HCT116 (cell line): Measurements from ENCODE around the gene PRMT7. TPM values are rescaled to one million over a fixed set of nuclear protein-coding genes. Genes with fewer than 3 reads are reported as not detected.

Source experiments
- ATAC-seq: fragments of 200-7000 bp; cut with Tn5 transposase; 2 replicates; pipeline ENCODE4 v1.9.1; 2020; ENCODE audit warnings: mild to moderate bottlenecking, moderate library complexity
- BruUV-seq: library from RNA; stranded (reverse); fragments of 400-500 nt; replicated peaks from 2 replicates; lab custom pipeline; 2021; lab: Mats Ljungman, UMichigan
- CTCF ChIA-PET: fragments of 300-600 bp; sonication (Branson Sonifier 250); formaldehyde crosslinking; loops from one replicate; lab custom pipeline; 2021; ENCODE audit warnings: antibody characterized with exemption; lab: Charles Lee
- POLR2A ChIA-PET: fragments of 300-600, 350-600 bp; sonication (Branson Sonifier 250); formaldehyde crosslinking; loops from one replicate; lab custom pipeline; 2021; ENCODE audit warnings: antibody characterized with exemption; lab: Charles Lee
- RAD21 ChIA-PET, 2 experiments: fragments of 300-600 bp; sonication (Branson Sonifier 250); formaldehyde crosslinking; loops; one replicate each; lab custom pipeline; 2023; ENCODE audit warnings: low total read pairs in 2 of 2; ENCODE audit not compliant: uncharacterized antibody in 2 of 2, unreplicated experiment in 2 of 2, low non-redundant PET in 1 of 2; lab: Charles Lee
- DNase-seq: peaks from one replicate; pipeline ENCODE4 v3.0.0-alpha.2; 2010; ENCODE audit warnings: low read depth, low spot score
- H2AFZ ChIP-seq: fragments of 200-600 bp; shearing (Covaris generic), sonication (generic); 2 replicates; pipeline ENCODE4 v1.6.1; 2017; ENCODE audit warnings: low read depth, mixed run types, mixed read lengths, antibody characterized with exemption, low read length; ENCODE audit not compliant: poor library complexity, severe bottlenecking
- H3K27ac ChIP-seq: 2 replicates; pipeline ENCODE4 v1.5.1; 2012; ENCODE audit warnings: low read depth, low read length
- H3K27me3 ChIP-seq: fragments of 200-600 bp; sonication (generic); 2 replicates; pipeline ENCODE4 v1.6.1; 2016; ENCODE audit warnings: mixed run types, low read length, mixed read lengths; ENCODE audit not compliant: insufficient read depth
- H3K36me3 ChIP-seq, 2 experiments: fragments of 200-500 bp in 1 of 2; fragments of 200-600 bp in 1 of 2; sonication (Bioruptor generic) in 1 of 2; sonication (generic) in 1 of 2; 2 replicates each; pipeline versions ENCODE4 v1.5.1 to v1.6.1; 2014 to 2016; ENCODE audit warnings: low read length in 2 of 2, inconsistent platforms in 1 of 2, mixed read lengths in 1 of 2, mixed run types in 1 of 2; ENCODE audit not compliant: insufficient read depth in 2 of 2, control insufficient read depth in 1 of 2
- H3K4me1 ChIP-seq, 2 experiments: fragments of 200-600 bp in 1 of 2; sonication (generic) in 1 of 2; 2 replicates each; pipeline versions ENCODE4 v1.5.1 to v1.6.1; 2012 to 2017; ENCODE audit warnings: low read length in 2 of 2, inconsistent platforms in 1 of 2, mild to moderate bottlenecking in 1 of 2, mixed read lengths in 1 of 2, mixed run types in 1 of 2, moderate library complexity in 1 of 2; ENCODE audit not compliant: insufficient read depth in 2 of 2, control insufficient read depth in 1 of 2
- H3K4me2 ChIP-seq: fragments of 200-600 bp; sonication (generic); 2 replicates; pipeline ENCODE4 v1.6.1; 2017; ENCODE audit warnings: mixed run types, low read length, mixed read lengths
- H3K4me3 ChIP-seq, 2 experiments: fragments of 200-600 bp in 1 of 2; sonication (generic) in 1 of 2; replicated peaks in 1 of 2; 2 replicates each; pipeline ENCODE4 v1.5.1; 2011 to 2016; ENCODE audit warnings: low read length in 2 of 2, control low read depth in 1 of 2, low read depth in 1 of 2, mild to moderate bottlenecking in 1 of 2, mixed read lengths in 1 of 2, mixed run types in 1 of 2
- H3K79me2 ChIP-seq: fragments of 200-600 bp; sonication (generic); 2 replicates; pipeline ENCODE4 v1.6.1; 2017; ENCODE audit warnings: mild to moderate bottlenecking, mixed run types, low read length, moderate library complexity, mixed read lengths; ENCODE audit not compliant: insufficient read depth
- H3K9ac ChIP-seq: fragments of 200-600 bp; sonication (generic); 2 replicates; pipeline ENCODE4 v1.6.1; 2016; ENCODE audit warnings: low read length, mixed read lengths
- H3K9me2 ChIP-seq: fragments of 200-600 bp; sonication (generic), shearing (Covaris generic); 2 replicates; pipeline ENCODE4 v1.6.1; 2017; ENCODE audit warnings: mixed run types, mild to moderate bottlenecking, moderate library complexity; ENCODE audit not compliant: insufficient read depth
- H3K9me3 ChIP-seq, 2 experiments: fragments of 200-500 bp in 1 of 2; fragments of 200-600 bp in 1 of 2; sonication (Bioruptor generic) in 1 of 2; sonication (generic) in 1 of 2; 2 replicates each; pipeline ENCODE4 v1.6.1; 2014 to 2017; ENCODE audit warnings: low read length in 2 of 2, mixed read lengths in 2 of 2, inconsistent platforms in 1 of 2, low read depth in 1 of 2, mild to moderate bottlenecking in 1 of 2, mixed run types in 1 of 2, moderate library complexity in 1 of 2; ENCODE audit not compliant: control insufficient read depth in 1 of 2, insufficient read depth in 1 of 2
- H4K20me1 ChIP-seq: fragments of 200-600 bp; sonication (generic), shearing (Covaris generic); 2 replicates; pipeline ENCODE4 v1.6.1; 2017; ENCODE audit warnings: mixed run types, mild to moderate bottlenecking, moderate library complexity; ENCODE audit not compliant: insufficient read depth
- CBX3 ChIP-seq: IDR thresholded peaks from 2 replicates; pipeline ENCODE4 v1.6.1; 2012; ENCODE audit warnings: low read depth
- CEBPB ChIP-seq: IDR thresholded peaks from 2 replicates; pipeline ENCODE4 v1.6.1; 2012; ENCODE audit warnings: low read depth
- CTCF ChIP-seq, 3 experiments: fragments of 200-600 bp in 1 of 3; sonication (generic) in 1 of 3; IDR thresholded peaks in 2 of 3; conservative IDR thresholded peaks in 1 of 3; 2 replicates each; pipeline ENCODE4 v1.5.1; 2012 to 2017; ENCODE audit warnings: low read depth in 2 of 3, low read length in 2 of 3, antibody characterized with exemption in 1 of 3, borderline replicate concordance in 1 of 3, control low read depth in 1 of 3, mild to moderate bottlenecking in 1 of 3, mixed read lengths in 1 of 3, mixed run types in 1 of 3, moderate library complexity in 1 of 3; ENCODE audit not compliant: insufficient read depth in 1 of 3
- EGR1 ChIP-seq: IDR thresholded peaks from 2 replicates; pipeline ENCODE4 v1.6.1; 2012; ENCODE audit warnings: low read depth
- EZH2phosphoT487 ChIP-seq: fragments of 200-600 bp; IDR thresholded peaks from 2 replicates; pipeline ENCODE4 v1.6.1; 2018; ENCODE audit warnings: antibody characterized with exemption, borderline replicate concordance
- JUND ChIP-seq: IDR thresholded peaks from 2 replicates; pipeline ENCODE4 v1.6.1; 2012
- POLR2AphosphoS5 ChIP-seq: IDR thresholded peaks from 2 replicates; pipeline ENCODE4 v1.6.1; 2011; ENCODE audit warnings: mild to moderate bottlenecking, low read depth, low read length, moderate library complexity
- REST ChIP-seq: IDR thresholded peaks from 2 replicates; pipeline ENCODE4 v1.6.1; 2012; ENCODE audit warnings: low read depth
- SIN3A ChIP-seq: IDR thresholded peaks from 2 replicates; pipeline ENCODE4 v1.6.1; 2012; ENCODE audit warnings: low read depth
- SP1 ChIP-seq: IDR thresholded peaks from 2 replicates; pipeline ENCODE4 v1.6.1; 2012; ENCODE audit warnings: low read depth
- TCF7L2 ChIP-seq: IDR thresholded peaks from 2 replicates; pipeline ENCODE4 v1.7.0; 2011; ENCODE audit warnings: borderline replicate concordance, inconsistent platforms; ENCODE audit not compliant: insufficient read depth, insufficient read length; ENCODE audit errors: extremely low read depth
- ZFX ChIP-seq: fragments of 450-650 bp; IDR thresholded peaks from 2 replicates; pipeline ENCODE4 v1.6.1; 2017
- intact Hi-C: fragments of 100-400 bp; cut with micrococcal nuclease; formaldehyde crosslinking; loops from 2 replicates; pipeline ENCODE4 v1.10.0; 2022
- total RNA-seq: library from RNA; stranded (reverse); gene quantifications from one replicate; pipeline ENCODE4 v1.2.1, GENCODE V29; 2021; ENCODE audit not compliant: unreplicated experiment
- TF ChIP-seq, protein P1 (sequence below): IDR thresholded peaks from 2 replicates; pipeline ENCODE4 v1.6.1; 2011; ENCODE audit warnings: mild to moderate bottlenecking, low read length, moderate library complexity; ENCODE audit not compliant: insufficient replicate concordance; ENCODE audit errors: extremely low read depth

PRMT7 gene
- total RNA-seq, 1 experiment from 2014 or later = 34.4 TPM

DNA sequence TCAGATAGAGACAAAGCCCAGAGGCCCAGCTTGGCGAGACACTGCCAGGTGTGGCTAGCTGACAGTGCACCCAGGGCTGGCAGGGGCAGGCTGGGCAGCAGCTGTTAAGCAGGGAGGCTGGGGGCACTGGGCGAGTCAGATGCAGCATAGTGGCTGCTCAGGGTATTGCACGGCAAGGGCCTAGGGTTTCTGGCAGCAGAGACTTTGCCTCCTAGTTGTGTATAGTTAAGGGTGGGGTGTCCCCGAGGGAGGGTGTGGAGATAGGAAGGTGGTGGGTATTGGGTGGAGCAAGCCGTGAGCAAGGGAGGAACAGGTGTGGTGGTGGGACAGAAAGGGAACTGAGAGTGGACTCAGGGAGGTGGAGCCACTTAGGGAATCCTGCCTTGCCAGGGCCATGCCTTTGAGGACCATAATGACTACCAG lies 71.5 kb downstream of the PRMT7 start:
- H3K4me1 ChIP-seq = peaks cover 0 to 12% of the 10 kb centered on the region in 2 experiments; a peak in 1 of 4 replicates
- H3K27ac ChIP-seq = no peak overlapping the region
- RAD21 ChIA-PET = no interaction called here
- H3K9ac ChIP-seq = no peak overlapping the region
- intact Hi-C loops = no loop called here
- no peaks in the 10 kb centered on the region for H4K20me1 ChIP-seq
- DNase-seq = no peak
- no peaks in the 10 kb centered on the region for H3K9me2 ChIP-seq
- BruUV-seq = no TSS peak
- CTCF ChIA-PET = interaction anchor here (1.0 to 1.4 kb wide), 2 partner anchors 10 to 14 kb away, joined by 3 read pairs; no protein-coding TSS in a partner anchor
- H3K9me3 ChIP-seq = no peaks in the 10 kb centered on the region
- H3K4me2 ChIP-seq = no peak overlapping the region
- POLR2A ChIA-PET = no interaction called here
- TF ChIP-seq JUND (no peak), SIN3A (no peak), CTCF (IDR thresholded peaks at IDR 0.05 in 2 of 3, conservative IDR thresholded peaks at IDR 0.05 in 1 of 3; ENCODE audit: borderline replicate concordance in 1 of 3, insufficient read depth in 1 of 3, low read depth in 2 of 3, low read length in 2 of 3) (peak in 2 of 3 experiments; percentile 64 to 69; a peak in 4 of 6 replicates)
- TF ChIP-seq, all 23 proteins: peak for 1
- no peak overlapping the region for H2AFZ ChIP-seq
- H3K4me3 ChIP-seq = no peak overlapping the region
- H3K79me2 ChIP-seq = no peaks in the 10 kb centered on the region
- no peaks in the 10 kb centered on the region for H3K36me3 ChIP-seq
- ATAC-seq = peak; percentile 88
- H3K27me3 ChIP-seq = no peaks in the 10 kb centered on the region

DNA sequence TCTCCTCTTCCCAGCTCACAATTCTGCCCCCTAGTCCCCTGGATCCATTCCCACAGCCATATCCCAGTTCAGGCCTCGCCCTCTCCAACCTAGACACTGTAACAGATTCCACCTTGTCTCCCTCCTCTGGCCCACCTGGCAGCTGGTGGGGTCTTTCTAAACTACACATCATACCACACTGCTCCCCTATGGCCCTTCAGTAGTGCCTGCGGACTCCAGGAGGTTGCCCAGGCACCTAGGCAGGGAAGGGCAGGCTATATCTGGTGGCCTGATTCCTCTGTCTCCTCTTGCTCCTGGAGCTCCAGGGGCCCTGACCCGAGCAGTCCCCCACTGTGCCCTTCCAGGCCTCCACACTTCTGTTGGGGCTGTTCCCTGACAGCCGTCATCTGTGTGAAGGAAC lies 73.0 kb downstream of the PRMT7 start:
- Histone ChIP-seq H3K27me3 (no peaks in the 10 kb centered on the region), H3K36me3 (no peaks in the 10 kb centered on the region), H3K9me2 (no peaks in the 10 kb centered on the region), H3K4me1 (peaks cover 0 to 15% of the 10 kb centered on the region in 2 experiments; a peak in 1 of 4 replicates), H2AFZ (no peak overlapping the region), H3K27ac (no peak overlapping the region), H3K9ac (no peak overlapping the region), H3K4me2 (no peak overlapping the region), H4K20me1 (no peaks in the 10 kb centered on the region), H3K9me3 (no peaks in the 10 kb centered on the region), H3K79me2 (no peaks in the 10 kb centered on the region), H3K4me3 (no peak overlapping the region)
- intact Hi-C loops = no loop called here
- POLR2A ChIA-PET = no interaction called here
- no TSS peak for BruUV-seq
- CTCF ChIA-PET = no interaction called here
- RAD21 ChIA-PET = no interaction called here
- ATAC-seq (no peak), DNase-seq (no peak)
- no peak for TF ChIP-seq EGR1
- TF ChIP-seq EZH2phosphoT487 = no peak
- TF ChIP-seq, protein P1, sequence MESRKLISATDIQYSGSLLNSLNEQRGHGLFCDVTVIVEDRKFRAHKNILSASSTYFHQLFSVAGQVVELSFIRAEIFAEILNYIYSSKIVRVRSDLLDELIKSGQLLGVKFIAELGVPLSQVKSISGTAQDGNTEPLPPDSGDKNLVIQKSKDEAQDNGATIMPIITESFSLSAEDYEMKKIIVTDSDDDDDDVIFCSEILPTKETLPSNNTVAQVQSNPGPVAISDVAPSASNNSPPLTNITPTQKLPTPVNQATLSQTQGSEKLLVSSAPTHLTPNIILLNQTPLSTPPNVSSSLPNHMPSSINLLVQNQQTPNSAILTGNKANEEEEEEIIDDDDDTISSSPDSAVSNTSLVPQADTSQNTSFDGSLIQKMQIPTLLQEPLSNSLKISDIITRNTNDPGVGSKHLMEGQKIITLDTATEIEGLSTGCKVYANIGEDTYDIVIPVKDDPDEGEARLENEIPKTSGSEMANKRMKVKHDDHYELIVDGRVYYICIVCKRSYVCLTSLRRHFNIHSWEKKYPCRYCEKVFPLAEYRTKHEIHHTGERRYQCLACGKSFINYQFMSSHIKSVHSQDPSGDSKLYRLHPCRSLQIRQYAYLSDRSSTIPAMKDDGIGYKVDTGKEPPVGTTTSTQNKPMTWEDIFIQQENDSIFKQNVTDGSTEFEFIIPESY = no peak
- no peak for TF ChIP-seq CEBPB
- TF ChIP-seq SP1 = no peak
- TF ChIP-seq JUND = no peak
- no peak for TF ChIP-seq REST
- TF ChIP-seq TCF7L2 = no peak
- no peak for TF ChIP-seq SIN3A
- no peak for TF ChIP-seq POLR2AphosphoS5
- no peak for TF ChIP-seq ZFX
- no peak for TF ChIP-seq CBX3
